Lung (tissue), 12 donors: ENCODE measurements around the gene FXYD2. TPM values are rescaled to one million over a fixed set of nuclear protein-coding genes. Genes with fewer than 3 reads are reported as not detected.

Experiments used
- ATAC-seq: fragments of 200-7000 bp; cut with Tn5 transposase; one replicate; pipeline ENCODE4 v1.9.1; 2020; ENCODE audit warnings: moderate number of reproducible peaks; ENCODE audit not compliant: insufficient read depth, low FRiP score
- DNase-seq, 3 donors: peaks; one replicate each; pipeline ENCODE4 v3.0.0-alpha.2; 2013 to 2017
- H3K27ac ChIP-seq, 2 donors: one replicate each; pipeline ENCODE4 v1.5.1; 2013; ENCODE audit warnings: mild to moderate bottlenecking in 2 of 2, moderate library complexity in 2 of 2, control low read depth in 1 of 2, inconsistent platforms in 1 of 2, low read depth in 1 of 2, low read length in 1 of 2
- H3K27me3 ChIP-seq, 3 donors: one replicate each; pipeline ENCODE4 v1.5.1; 2013; ENCODE audit warnings: low read length in 2 of 3; ENCODE audit not compliant: control insufficient read depth in 3 of 3, insufficient read depth in 3 of 3
- H3K36me3 ChIP-seq, 4 donors: one replicate each; pipeline ENCODE4 v1.5.1; 2013; ENCODE audit warnings: low read length in 4 of 4, mild to moderate bottlenecking in 1 of 4, moderate library complexity in 1 of 4; ENCODE audit not compliant: control insufficient read depth in 4 of 4, insufficient read depth in 4 of 4
- H3K4me1 ChIP-seq, 5 donors: one replicate each; pipeline ENCODE4 v1.5.1; 2013; ENCODE audit warnings: low read length in 5 of 5, mild to moderate bottlenecking in 2 of 5, moderate library complexity in 1 of 5; ENCODE audit not compliant: control insufficient read depth in 5 of 5, insufficient read depth in 5 of 5
- H3K4me3 ChIP-seq: one replicate; pipeline ENCODE4 v1.5.1; 2013; ENCODE audit warnings: mild to moderate bottlenecking, control low read depth, moderate library complexity
- H3K9ac ChIP-seq, 2 donors: one replicate each; pipeline ENCODE4 v1.5.1; 2013; ENCODE audit warnings: low read length in 2 of 2, control low read depth in 1 of 2; ENCODE audit not compliant: insufficient read depth in 1 of 2
- H3K9me3 ChIP-seq, 4 donors: one replicate each; pipeline ENCODE4 v1.5.1; 2013; ENCODE audit warnings: low read length in 3 of 4, mild to moderate bottlenecking in 1 of 4, moderate library complexity in 1 of 4; ENCODE audit not compliant: control insufficient read depth in 4 of 4, insufficient read depth in 3 of 4
- WGBS, 2 donors: extraction: QIAGEN DNeasy Blood & Tissue Kit; methylation state at CpG; one replicate each; pipeline ENCODE4 v1.1.7; 2013; 5-methylcytosine and 5-hydroxymethylcytosine counted together
- polyA plus RNA-seq, 2 donors: library from polyadenylated mRNA; stranded (reverse); fragments of 200-250 nt; gene quantifications; one replicate each; pipeline ENCODE4 v1.2.1, GENCODE V29; 2013
- total RNA-seq, 2 donors: library from RNA; depleted of rRNA in 1 of 2; stranded (reverse); fragments of >200 nt in 1 of 2; gene quantifications; one replicate each; pipeline ENCODE4 v1.2.1, GENCODE V29; 2014 to 2021
- TF ChIP-seq, protein P1 (sequence below): IDR thresholded peaks from 2 replicates; pipeline ENCODE4 v1.5.1; 2012; ENCODE audit warnings: mild to moderate bottlenecking; ENCODE audit errors: control extremely low read depth, extremely low read depth
- donor health status: control.
- donor health status: control.
- donor health status: Bipolar disorder and iron deficiency.
- donor health status: healthy.
- donor health status: DM: yes; HTN: yes; CAD: no.

Gene FXYD2
- total and polyA plus RNA-seq, 4 donors = 1.6 to 6.9 (median 3.7) TPM

DNA sequence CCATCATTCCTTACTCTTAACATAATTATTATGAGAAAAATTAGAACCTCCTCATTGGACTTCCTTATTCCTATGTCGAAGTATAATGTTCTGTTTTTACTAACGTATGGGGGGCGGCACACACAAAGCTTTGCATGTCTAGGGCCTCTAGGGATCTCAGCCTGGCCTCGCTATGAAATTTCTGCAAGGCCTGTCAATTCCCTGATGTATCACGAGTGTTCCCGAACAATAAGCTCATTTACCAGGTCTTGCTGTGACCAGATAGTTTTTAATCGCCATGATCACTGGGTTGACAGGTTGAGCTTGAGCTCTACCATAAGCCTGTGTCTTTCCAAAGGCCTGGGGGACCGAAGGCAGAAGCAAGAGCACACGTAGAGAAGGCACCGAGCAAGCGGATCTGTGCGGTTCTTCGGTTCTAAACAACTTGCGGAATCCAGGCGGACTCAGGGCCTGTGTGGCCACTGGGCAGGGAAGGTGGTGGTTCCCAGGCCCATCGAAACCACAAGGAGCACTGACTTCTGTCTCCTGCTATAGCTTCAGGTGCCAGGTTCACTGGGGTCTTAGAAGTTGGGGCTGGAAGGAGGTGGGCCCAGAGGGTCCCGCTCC lies 10.4 kb upstream of the FXYD2 start:
- H3K9me3 ChIP-seq = no peaks in the 10 kb centered on the region
- TF ChIP-seq, protein P1, sequence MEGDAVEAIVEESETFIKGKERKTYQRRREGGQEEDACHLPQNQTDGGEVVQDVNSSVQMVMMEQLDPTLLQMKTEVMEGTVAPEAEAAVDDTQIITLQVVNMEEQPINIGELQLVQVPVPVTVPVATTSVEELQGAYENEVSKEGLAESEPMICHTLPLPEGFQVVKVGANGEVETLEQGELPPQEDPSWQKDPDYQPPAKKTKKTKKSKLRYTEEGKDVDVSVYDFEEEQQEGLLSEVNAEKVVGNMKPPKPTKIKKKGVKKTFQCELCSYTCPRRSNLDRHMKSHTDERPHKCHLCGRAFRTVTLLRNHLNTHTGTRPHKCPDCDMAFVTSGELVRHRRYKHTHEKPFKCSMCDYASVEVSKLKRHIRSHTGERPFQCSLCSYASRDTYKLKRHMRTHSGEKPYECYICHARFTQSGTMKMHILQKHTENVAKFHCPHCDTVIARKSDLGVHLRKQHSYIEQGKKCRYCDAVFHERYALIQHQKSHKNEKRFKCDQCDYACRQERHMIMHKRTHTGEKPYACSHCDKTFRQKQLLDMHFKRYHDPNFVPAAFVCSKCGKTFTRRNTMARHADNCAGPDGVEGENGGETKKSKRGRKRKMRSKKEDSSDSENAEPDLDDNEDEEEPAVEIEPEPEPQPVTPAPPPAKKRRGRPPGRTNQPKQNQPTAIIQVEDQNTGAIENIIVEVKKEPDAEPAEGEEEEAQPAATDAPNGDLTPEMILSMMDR = no peak
- H3K9ac ChIP-seq = no peak overlapping the region
- peaks cover 0 to 9% (median 6%) of the 10 kb centered on the region in 4 donors for H3K36me3 ChIP-seq
- H3K4me3 ChIP-seq = no peak overlapping the region
- H3K27ac ChIP-seq = no peak overlapping the region
- ATAC-seq (no peak), DNase-seq (no peak)
- peaks cover 0 to 12% (median 6%) of the 10 kb centered on the region in 5 donors for H3K4me1 ChIP-seq
- H3K27me3 ChIP-seq = no peaks in the 10 kb centered on the region
- 92 to 93% methylated on average over 17 of the region's 17 CpGs for WGBS, 2 donors

DNA sequence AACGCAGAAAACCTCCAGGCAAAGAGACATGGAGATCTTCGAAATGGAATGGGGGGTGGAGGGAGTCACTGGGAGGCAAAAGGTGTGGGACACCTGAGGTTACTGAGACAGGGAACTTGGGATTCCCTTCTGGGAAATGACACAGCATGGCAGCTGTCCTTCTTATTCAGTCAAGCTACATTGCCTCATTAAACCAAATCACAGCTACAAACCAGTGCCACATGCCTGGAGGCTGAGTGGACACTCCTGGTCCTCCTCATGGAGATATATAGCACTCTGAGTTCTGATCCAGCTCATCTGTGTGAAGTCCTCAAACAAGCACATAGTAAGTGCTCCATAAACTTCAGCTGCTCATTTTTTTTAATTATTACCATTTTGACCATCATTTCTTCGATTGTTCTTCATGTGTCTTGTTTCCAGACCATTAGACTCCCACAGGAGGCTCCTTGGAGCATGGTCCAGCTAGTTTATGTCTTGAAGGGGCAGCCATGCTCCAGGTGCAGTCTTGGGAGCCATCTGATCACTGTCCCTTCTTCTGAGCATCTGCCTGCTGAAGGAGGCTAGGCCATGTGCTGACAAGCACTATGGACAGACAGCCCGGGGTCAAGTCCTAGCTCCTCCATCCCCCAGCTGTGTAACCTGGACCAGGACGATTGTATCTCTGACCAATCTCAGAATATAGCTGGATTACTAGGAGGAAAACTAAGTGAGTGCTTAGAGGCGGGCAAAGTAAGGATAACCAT lies 9.7 kb upstream of the FXYD2 start:
- Histone ChIP-seq H3K4me3 (no peak overlapping the region), H3K4me1 (peaks cover 0 to 12% (median 6%) of the 10 kb centered on the region in 5 donors), H3K27me3 (no peaks in the 10 kb centered on the region), H3K9ac (no peak overlapping the region), H3K27ac (no peak overlapping the region), H3K9me3 (no peaks in the 10 kb centered on the region), H3K36me3 (peaks cover 0 to 5% (median 2%) of the 10 kb centered on the region in 4 donors)
- TF ChIP-seq, protein P1 = no peak
- DNase-seq (peak in 1 of 3 donors; percentile 10), ATAC-seq (no peak)
- WGBS, 2 donors = 87 to 95% methylated on average over 6 of the region's 6 CpGs

DNA sequence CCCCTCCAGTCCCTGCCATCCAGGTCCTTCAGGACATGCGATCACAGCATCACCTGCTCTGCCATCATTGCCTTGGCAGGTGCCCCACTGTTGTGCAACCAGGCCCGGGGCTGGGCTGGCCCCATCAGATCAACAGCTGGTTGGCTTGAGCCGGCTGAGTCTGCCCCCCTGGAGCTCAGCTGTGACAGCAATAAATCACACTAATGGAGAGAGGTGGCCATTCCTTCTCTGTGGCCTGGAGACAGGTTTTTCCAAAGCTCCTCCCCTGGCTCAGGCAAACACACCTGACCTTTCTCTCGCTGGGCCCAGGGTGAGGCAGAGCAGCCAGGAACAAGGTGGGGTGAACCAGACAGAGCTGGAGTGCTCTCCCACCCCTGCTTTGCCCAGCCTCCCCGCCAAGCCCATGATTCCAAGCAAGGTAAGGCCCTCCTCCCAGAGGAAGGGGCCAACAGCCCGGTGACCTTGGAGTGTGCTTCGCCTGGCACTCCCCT lies 8.9 kb upstream of the FXYD2 start:
- Histone ChIP-seq H3K27ac (no peak overlapping the region), H3K27me3 (no peaks in the 10 kb centered on the region), H3K36me3 (peaks cover 0 to 1% (median under 1%) of the 10 kb centered on the region in 4 donors), H3K4me1 (peaks cover 0 to 17% (median 9%) of the 10 kb centered on the region in 5 donors), H3K9ac (no peak overlapping the region), H3K4me3 (no peak overlapping the region), H3K9me3 (no peaks in the 10 kb centered on the region)
- 56 to 59% methylated on average over 7 of the region's 7 CpGs for WGBS, 2 donors
- ATAC-seq (no peak), DNase-seq (peak; percentile 32 to 64 (median 49))
- TF ChIP-seq, protein P1 = no peak
